MG63 (cell line): Measurements from ENCODE around the gene CPO. TPM values are rescaled to one million over a fixed set of nuclear protein-coding genes. Genes with fewer than 3 reads are reported as not detected.

Source experiments
- DNase-seq: peaks from one replicate; pipeline ENCODE4 v3.0.0-alpha.2; 2020
- H3K27me3 ChIP-seq: fragments of 250-450 bp; sonication (Bioruptor Pico); 2 replicates; pipeline ENCODE4 v1.5.1; 2020; ENCODE audit warnings: mild to moderate bottlenecking, moderate library complexity
- H3K36me3 ChIP-seq: fragments of 250-450 bp; sonication (Bioruptor Pico); 2 replicates; pipeline ENCODE4 v1.5.1; 2020; ENCODE audit warnings: mild to moderate bottlenecking, moderate library complexity
- H3K4me3 ChIP-seq: fragments of 250-450 bp; sonication (Bioruptor Pico); 2 replicates; pipeline ENCODE4 v1.5.1; 2020; ENCODE audit warnings: mild to moderate bottlenecking, moderate library complexity
- H3K9me3 ChIP-seq: fragments of 250-450 bp; sonication (Bioruptor Pico); 2 replicates; pipeline ENCODE4 v1.5.1; 2020; ENCODE audit warnings: mild to moderate bottlenecking, moderate library complexity
- total RNA-seq: library from RNA; depleted of rRNA; stranded (reverse); fragments of >200 nt; shearing (Covaris generic); gene quantifications from 2 replicates; pipeline ENCODE4 v1.2.3, GENCODE V29; 2014; ENCODE audit warnings: low replicate concordance; rRNA removed

The CPO gene
- total RNA-seq, 1 experiment from 2014 or later: not detected

GRCh38 chr2:206988884-206989283 lies 49.6 kb downstream of the CPO start:
- Histone ChIP-seq H3K27me3 (no peaks in the 10 kb centered on the region), H3K36me3 (no peaks in the 10 kb centered on the region), H3K4me3 (no peak overlapping the region), H3K9me3 (no peaks in the 10 kb centered on the region)
- no peak for DNase-seq

- no peaks in the 10 kb centered on the region for H3K9me3 ChIP-seq
- no peak overlapping the region for H3K4me3 ChIP-seq
- no peaks in the 10 kb centered on the region for H3K27me3 ChIP-seq
- DNase-seq: peak; percentile 18
- no peaks in the 10 kb centered on the region for H3K36me3 ChIP-seq
These were observed 50.0 kb downstream of the CPO start for GRCh38 chr2:206989311-206989710.

GRCh38 chr2:206990360-206990759 lies 51.0 kb downstream of the CPO start:
- Histone ChIP-seq H3K27me3 (no peaks in the 10 kb centered on the region), H3K4me3 (no peak overlapping the region), H3K9me3 (no peaks in the 10 kb centered on the region), H3K36me3 (no peaks in the 10 kb centered on the region)
- DNase-seq: no peak

- Histone ChIP-seq H3K36me3 (no peaks in the 10 kb centered on the region), H3K27me3 (no peaks in the 10 kb centered on the region), H3K4me3 (no peak overlapping the region), H3K9me3 (no peaks in the 10 kb centered on the region)
- no peak for DNase-seq
These were observed 51.8 kb downstream of the CPO start for GRCh38 chr2:206991070-206991469.

- Histone ChIP-seq H3K27me3 (no peaks in the 10 kb centered on the region), H3K36me3 (no peaks in the 10 kb centered on the region), H3K4me3 (no peak overlapping the region), H3K9me3 (no peaks in the 10 kb centered on the region)
- no peak for DNase-seq
These were observed 54.1 kb downstream of the CPO start for GRCh38 chr2:206993396-206993911.

GRCh38 chr2:206993964-206994363 lies 54.6 kb downstream of the CPO start:
- H3K27me3 ChIP-seq: no peaks in the 10 kb centered on the region
- H3K4me3 ChIP-seq: no peak overlapping the region
- no peak for DNase-seq
- no peaks in the 10 kb centered on the region for H3K9me3 ChIP-seq
- H3K36me3 ChIP-seq: no peaks in the 10 kb centered on the region

GRCh38 chr2:206996556-206997065 lies 57.3 kb downstream of the CPO start:
- Histone ChIP-seq H3K9me3 (no peaks in the 10 kb centered on the region), H3K4me3 (no peak overlapping the region), H3K27me3 (no peaks in the 10 kb centered on the region), H3K36me3 (no peaks in the 10 kb centered on the region)
- no peak for DNase-seq

GRCh38 chr2:207008105-207008990 lies 69.0 kb downstream of the CPO start:
- H3K36me3 ChIP-seq: no peaks in the 10 kb centered on the region
- H3K9me3 ChIP-seq: peaks cover 4% of the 10 kb centered on the region; the same call in 1 of the 2 replicates
- H3K4me3 ChIP-seq: no peak overlapping the region
- H3K27me3 ChIP-seq: no peaks in the 10 kb centered on the region
- peak; percentile 13 for DNase-seq

- DNase-seq: no peak
- Histone ChIP-seq H3K36me3 (no peaks in the 10 kb centered on the region), H3K27me3 (no peaks in the 10 kb centered on the region), H3K4me3 (no peak overlapping the region), H3K9me3 (peaks cover 4% of the 10 kb centered on the region; the same call in 1 of the 2 replicates)
These were observed 73.1 kb downstream of the CPO start for GRCh38 chr2:207012461-207012860.

GRCh38 chr2:207014424-207014823 lies 75.1 kb downstream of the CPO start:
- DNase-seq: no peak
- Histone ChIP-seq H3K27me3 (no peaks in the 10 kb centered on the region), H3K9me3 (peaks cover 4% of the 10 kb centered on the region; the same call in 1 of the 2 replicates), H3K36me3 (no peaks in the 10 kb centered on the region), H3K4me3 (no peak overlapping the region)

- H3K27me3 ChIP-seq: no peaks in the 10 kb centered on the region
- H3K9me3 ChIP-seq: peaks cover 4% of the 10 kb centered on the region; the same call in 1 of the 2 replicates
- no peak overlapping the region for H3K4me3 ChIP-seq
- DNase-seq: no peak
- H3K36me3 ChIP-seq: no peaks in the 10 kb centered on the region
These were observed 76.6 kb downstream of the CPO start for GRCh38 chr2:207015901-207016300.

Other genes with a start within 250 kb of the CPO start
- gene DYTN, start 221.1 kb upstream of the CPO start, total RNA-seq: not detected in 2 replicates
- 0.72 and 11.4 TPM in 2 replicates for gene MDH1B, start 174.2 kb upstream of the CPO start, total RNA-seq
- gene FASTKD2, start 173.9 kb upstream of the CPO start, total RNA-seq: 30.7 and 49.6 TPM in 2 replicates
- gene KLF7, start 226.4 kb downstream of the CPO start, total RNA-seq: 6.0 and 7.2 TPM in 2 replicates